GM04503 (cell line): ENCODE data around the gene ALG5.

Source experiments
- DNase-seq: peaks from one replicate; pipeline ENCODE4 v3.0.0-alpha.2; 2012; ENCODE audit warnings: low read depth

The ALG5 gene, protein sequence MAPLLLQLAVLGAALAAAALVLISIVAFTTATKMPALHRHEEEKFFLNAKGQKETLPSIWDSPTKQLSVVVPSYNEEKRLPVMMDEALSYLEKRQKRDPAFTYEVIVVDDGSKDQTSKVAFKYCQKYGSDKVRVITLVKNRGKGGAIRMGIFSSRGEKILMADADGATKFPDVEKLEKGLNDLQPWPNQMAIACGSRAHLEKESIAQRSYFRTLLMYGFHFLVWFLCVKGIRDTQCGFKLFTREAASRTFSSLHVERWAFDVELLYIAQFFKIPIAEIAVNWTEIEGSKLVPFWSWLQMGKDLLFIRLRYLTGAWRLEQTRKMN

DNA sequence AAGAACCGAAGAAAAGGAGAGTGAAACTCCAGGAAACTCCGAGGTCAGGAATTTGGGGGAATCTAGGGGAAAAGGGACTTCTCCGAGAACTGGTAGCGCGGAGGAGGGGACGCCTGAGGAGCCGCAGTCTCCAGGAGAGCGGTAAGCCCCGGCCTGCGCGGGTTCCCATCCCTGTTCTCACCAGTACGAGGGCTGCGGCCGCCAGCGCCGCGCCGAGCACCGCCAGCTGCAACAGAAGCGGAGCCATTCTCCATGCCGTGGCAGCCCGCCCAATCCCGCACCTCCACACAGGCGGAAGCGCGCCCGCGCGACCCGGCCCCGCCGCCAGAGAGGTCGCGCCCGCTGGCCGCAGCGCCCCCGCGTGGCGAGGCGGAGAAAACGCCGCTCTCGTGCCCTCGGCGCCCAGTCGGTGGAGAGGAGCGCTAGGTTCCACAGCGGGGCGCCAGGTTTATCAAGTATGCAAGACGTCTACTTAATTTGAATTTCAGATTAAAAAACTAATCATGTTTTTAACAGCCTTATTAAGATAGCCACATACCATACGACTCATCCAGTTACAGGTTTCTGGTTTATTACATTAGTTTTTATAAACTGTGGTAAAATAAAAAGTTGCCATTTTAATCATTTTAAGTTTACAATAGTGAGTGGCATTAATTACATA lies at the start of gene ALG5:
TSS of gene ALG5 (minus strand) at position 287 of the 661 bp plus-strand sequence. CDS start at position 247, 40 bp downstream.
- DNase-seq, result no peak

- DNase-seq, result no peak
Observed at GRCh38 chr13:37047846-37048245, 48.7 kb upstream of the ALG5 start.

DNA sequence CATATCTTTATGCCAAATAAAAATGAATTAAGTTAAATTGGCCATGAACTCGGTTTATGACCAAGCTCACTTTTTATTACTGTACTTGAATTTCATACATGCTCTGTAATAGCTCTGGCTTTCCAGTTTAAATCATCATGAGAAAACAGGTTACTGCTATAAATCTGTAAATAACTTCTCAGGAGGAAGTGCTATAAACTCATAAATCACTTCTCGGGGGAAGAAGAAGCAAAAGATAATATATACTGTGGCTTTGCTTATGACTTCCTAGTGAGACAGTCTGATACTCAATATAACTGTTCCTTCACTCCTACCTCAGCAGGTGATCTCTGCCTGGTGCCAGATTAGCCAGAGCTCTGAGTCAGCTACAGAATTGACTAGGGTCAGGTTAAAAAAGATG lies 47.9 kb upstream of the ALG5 start:
- no peak for DNase-seq

- DNase-seq, result no peak
Observed at GRCh38 chr13:37046062-37046461, 46.9 kb upstream of the ALG5 start.

DNA sequence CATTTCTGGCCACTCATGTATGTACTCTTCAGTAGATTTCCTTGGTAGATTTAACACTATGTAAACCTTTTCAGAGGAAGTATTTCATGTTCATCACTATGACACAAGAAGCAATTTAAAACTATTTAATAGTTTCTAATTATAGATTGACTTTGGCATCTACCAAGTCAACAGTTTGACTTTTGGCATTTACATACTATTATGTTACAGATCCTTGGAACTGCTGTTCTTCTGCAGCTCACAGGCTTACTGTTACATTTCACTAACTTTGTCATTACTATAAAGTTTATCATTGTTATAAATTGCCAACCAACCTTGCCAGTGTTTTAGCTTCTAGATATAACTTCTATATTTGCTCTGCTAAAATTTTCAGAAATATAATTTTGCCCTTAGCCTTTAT lies 41.6 kb upstream of the ALG5 start:
- no peak for DNase-seq

DNA sequence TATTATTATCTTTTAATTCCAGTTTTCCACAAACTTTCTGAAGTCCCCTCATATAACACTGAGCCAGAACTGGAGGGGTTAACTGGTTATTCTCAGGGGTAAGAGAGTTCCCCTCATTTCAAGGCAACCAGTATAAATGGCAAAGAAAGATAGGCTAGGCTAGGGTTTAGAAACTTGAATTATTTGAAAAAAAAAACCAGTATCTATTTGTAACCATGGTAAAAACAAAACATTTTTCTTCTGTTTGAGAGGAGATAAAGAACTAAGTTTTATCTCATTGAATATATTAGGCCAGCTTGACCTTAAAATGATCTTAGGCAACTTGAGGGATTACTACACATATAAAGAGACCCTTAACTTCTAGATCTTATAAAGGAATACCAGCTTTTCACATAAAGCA lies 40.8 kb upstream of the ALG5 start:
- DNase-seq, result no peak

DNA sequence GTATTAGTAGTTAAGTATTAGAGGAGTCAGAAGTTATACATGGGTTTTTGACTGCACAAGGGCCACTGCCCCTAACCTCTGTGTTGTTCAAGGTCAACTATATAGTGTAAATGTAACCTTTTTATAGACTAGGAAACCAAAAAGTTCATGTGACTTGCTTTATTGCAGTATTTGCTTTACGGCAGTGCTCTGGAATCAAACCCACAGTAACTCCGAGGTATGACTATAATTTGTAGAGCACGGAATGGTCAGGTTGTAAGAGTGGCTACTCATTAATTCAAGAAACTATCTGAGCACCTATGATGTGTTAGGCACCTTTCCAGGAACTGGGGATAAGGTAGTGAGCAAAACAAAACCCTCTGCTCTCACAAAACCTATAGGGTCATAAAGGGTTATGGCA lies 38.1 kb upstream of the ALG5 start:
- no peak for DNase-seq

GRCh38 chr13:37029617-37030016 lies 30.5 kb upstream of the ALG5 start:
- DNase-seq, result no peak

- no peak for DNase-seq
Observed at GRCh38 chr13:37027639-37028038, 28.5 kb upstream of the ALG5 start.

GRCh38 chr13:37026771-37027170 lies 27.6 kb upstream of the ALG5 start:
- no peak for DNase-seq

DNA sequence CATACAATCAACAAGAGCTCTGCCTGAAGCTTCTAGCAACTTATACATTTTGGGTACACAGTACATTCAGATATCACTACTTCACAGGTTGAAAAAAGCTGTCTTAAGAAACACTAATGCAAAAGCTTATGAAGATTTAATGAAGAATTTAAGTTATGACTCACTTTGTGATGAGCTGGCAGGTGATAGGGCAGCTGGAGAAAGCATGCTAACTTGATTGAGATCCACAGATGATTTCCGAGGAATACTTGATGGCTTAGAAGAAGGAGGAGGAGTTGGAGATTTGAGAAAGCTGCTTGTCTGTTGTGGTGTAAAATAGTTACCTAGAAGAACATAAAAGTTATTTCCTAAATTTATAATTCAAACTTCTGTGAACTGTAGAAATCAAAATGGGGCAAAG lies 24.7 kb upstream of the ALG5 start:
- no peak for DNase-seq

- no peak for DNase-seq
Observed at GRCh38 chr13:37014609-37015008, 15.5 kb upstream of the ALG5 start.

DNA sequence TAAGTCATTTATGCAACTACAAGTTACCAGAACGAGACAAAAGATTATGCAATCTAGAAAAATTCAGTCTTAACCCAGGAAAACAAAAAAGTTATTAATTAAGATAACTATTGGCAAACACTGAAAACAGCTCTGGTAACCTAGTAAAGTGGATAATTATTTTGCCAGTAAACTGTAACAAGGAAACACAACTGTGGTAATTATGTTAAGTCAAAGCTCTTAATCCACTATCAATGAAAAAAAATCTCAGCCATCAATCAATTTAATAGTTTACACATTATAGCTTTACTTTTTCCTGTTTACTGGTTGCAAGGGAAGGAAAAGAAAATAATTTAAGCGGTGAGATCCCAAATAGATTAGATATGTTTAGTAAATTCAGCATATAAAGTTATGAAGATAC lies 12.6 kb upstream of the ALG5 start:
- no peak for DNase-seq

GRCh38 chr13:37011002-37011401 lies 11.9 kb upstream of the ALG5 start:
- DNase-seq, result no peak

DNA sequence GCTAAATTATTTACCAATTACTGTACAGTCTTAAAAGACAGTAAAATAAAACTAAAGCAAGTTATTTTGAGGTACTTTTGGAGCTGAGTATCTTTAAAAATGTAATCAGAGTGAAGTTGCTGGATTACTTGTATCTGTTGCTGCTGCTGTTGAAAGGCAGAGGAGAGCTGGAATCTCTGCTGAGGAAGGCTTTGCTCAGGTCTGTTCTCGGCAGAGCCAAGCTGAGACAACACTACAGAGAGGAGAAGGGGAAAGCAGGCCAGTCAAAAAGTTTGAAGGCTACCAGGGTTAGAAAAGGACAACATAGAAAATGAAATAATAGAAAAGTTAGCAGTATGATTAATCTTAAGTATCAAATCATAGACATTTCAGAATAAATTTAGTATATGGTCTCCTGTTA lies 11.3 kb upstream of the ALG5 start:
- no peak for DNase-seq

DNA sequence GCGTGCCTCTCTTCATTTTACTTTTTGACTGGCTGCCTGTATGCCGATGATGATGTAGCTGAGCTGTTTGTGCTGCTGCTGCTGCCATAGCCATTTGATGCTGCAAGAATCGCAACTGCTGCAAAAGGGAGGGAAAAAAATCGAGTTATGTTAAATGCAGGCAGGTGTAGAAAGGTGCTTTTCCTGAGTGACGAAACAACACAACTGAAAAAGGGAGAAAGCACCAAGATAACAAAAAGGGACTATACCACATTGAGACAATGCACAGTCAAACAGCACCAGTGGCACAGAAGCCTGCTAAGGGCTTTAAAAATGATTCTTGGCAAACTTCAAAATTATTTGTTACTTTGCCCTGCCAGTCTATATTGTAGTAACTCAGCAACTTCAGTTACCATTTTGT lies 10.6 kb upstream of the ALG5 start:
- DNase-seq, result no peak

DNA sequence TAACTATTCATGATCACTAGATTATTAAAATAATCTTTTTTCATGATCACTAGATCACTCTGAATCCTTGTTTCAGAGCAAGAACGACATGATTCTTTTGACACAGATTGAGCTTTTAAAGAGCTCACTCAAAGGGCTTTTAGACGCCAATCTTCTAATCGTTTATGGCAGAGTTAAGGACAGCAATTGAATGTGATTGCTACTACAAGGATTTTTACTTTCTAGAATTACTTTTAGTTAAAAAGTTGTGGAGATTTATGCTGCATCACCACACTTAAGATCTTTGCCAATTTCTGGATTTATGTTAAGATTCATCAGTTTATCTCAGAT lies 2.7 kb upstream of the ALG5 start:
- no peak for DNase-seq

GRCh38 chr13:36998624-36999041 lies 507 bp downstream of the ALG5 start:
- no peak for DNase-seq

DNA sequence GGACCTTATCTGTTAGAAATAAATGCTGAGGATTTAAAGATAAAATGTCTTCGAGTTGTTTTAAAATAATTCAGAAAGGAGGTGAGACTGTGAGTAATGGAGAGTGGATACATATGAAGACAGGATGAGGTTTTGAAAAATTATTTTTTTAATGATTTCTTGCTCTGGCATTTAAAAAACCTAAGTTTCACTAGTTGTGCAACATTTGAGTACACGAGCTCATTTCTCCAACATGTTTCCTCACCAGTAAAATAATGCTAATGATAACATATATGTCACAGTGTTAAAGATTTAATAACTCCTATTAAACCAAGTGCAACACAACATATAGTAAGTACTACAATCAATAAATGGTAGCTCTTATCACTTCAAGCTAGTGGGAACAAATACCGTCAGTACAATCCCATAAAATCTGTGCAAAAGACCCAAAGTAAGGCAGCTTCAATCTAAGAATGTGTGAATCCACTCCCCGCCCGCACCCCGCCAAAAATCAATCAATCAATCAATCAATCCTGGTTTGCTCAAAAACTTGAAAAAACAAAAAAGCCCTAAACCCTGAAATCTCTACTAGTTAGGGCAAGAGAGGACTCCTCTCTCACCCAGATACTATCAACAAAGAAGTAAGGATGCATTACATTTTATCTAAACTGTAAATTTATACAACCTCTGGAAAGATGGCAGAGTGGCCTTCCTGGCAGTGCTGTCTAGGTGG lies 1.3 kb downstream of the ALG5 start:
- DNase-seq, result no peak

- no peak for DNase-seq
Observed at GRCh38 chr13:36992362-36992761, 6.8 kb downstream of the ALG5 start.

DNA sequence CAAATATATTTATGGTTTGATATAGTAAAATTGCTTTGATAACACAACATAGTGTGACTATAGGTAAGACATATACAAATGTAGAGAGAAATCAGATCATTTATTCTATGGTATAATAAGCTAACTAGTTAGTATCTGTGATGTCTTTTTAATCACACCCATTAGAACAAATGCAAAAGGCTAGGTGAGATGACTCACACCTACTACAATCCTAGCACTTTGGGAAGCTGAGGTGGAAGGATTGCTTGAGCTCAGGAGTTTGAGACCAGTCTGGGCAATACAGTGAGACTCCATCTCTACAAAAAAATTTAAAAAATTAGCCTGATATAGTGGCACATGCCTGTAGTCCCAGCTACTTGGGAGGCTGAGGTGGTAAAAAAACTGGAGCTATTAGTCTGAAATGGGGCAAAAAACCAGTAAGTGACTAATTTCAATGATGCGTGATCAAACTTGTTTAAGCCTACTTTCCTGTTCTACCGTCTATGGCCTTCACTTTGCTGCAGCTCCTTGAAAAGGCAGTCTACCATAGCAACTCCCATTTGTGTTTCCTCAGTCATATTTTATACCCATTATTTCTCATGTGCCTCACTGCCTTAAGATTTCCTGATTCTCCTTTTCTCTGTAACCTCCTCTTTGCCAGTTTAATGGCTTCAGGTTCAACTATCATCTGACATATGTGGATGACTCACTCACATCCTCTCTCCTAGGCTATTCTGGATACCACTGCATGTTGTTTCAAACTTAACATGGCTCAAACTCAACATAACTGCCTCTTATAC lies 12.5 kb downstream of the ALG5 start:
- DNase-seq, result no peak

DNA sequence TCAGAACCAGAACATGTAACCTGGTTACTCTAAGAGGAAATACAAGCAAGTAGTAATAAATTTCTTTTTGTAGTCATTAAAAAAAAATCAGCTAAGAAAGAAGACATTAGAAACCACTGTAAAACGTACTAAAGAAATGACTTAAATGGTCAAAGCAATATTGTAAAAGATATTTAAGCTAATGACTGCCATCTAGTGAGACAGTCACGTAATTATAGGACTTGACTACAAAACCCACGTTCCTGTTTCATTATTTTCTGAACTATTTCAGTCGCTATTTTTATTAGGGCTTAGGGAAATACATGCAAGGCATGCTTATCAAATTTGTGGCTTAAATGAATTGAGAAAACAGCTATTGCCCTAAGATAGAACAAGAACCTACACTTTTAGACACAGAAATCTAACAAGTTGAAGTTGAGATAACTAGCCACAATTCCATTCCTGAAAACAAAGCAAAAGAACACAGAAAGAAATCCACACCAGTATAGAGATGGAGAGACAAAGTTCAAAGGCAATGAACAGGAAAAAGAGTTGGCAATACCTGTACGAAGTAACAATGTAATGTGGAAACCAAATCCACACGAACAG lies 17.9 kb downstream of the ALG5 start:
- no peak for DNase-seq
